ENCODE results near the gene G6PD. TPM values are rescaled to one million over a fixed set of nuclear protein-coding genes. Genes with fewer than 3 reads are reported as not detected.
A peak's percentile ranks its signal among the peaks of the same experiment; 100 is the strongest.

The G6PD gene
- total RNA-seq, 1 experiment from 2014 or later = 72.8 TPM

GRCh38 chrX:154516656-154517100 is 30.0 kb downstream of the G6PD start:
- Mint-ChIP-seq H3K27ac (peak overlapping the region; percentile 97), H3K36me3 (no peaks in the 10 kb centered on the region), H3K9me3 (no peaks in the 10 kb centered on the region), H3K4me3 (peak overlapping the region; percentile 74), H3K27me3 (ENCODE audit: low read depth) (peaks cover 23% of the 10 kb centered on the region), H3K4me1 (peaks cover 14% of the 10 kb centered on the region)
- DNase-seq (ENCODE audit: low spot score) (no peak), ATAC-seq (peak; percentile 32)
- CTCF ChIA-PET = interaction anchor here (0.8 to 2.1 kb wide), 2 partner anchors 11 to 143 kb away, joined by 3 to 12 read pairs; no protein-coding TSS in a partner anchor
- POLR2A ChIA-PET = interaction anchor here (0.5 to 2.5 kb wide), 4 partner anchors 11 to 793 kb away, joined by 5 to 13 read pairs (median 8); partner anchors contain the start of genes BCAP31, SLC10A3 and UBL4A
- TF ChIP-seq ERG (CRISPR knock-in tag; IDR thresholded peaks at IDR 0.05) (no peak), RORB (CRISPR knock-in tag; IDR thresholded peaks at IDR 0.05) (no peak), MXD4 (CRISPR knock-in tag; IDR thresholded peaks at IDR 0.05; ENCODE audit: borderline replicate concordance) (no peak), ZNF425 (CRISPR knock-in tag; conservative IDR thresholded peaks at IDR 0.05) (no peak), FOXK1 (CRISPR knock-in tag; IDR thresholded peaks at IDR 0.05) (0 out of 2 replicates have a peak, but pooled peaks have one; percentile 16), KAT7 (CRISPR knock-in tag; IDR thresholded peaks at IDR 0.05; ENCODE audit: borderline replicate concordance) (no peak), ZNF317 (CRISPR knock-in tag; IDR thresholded peaks at IDR 0.05; ENCODE audit: borderline replicate concordance, low read depth) (no peak), JUN (CRISPR knock-in tag; IDR thresholded peaks at IDR 0.05) (no peak), PRRX2 (CRISPR knock-in tag; IDR thresholded peaks at IDR 0.05) (no peak), E2F4 (CRISPR knock-in tag; IDR thresholded peaks at IDR 0.05; ENCODE audit: borderline replicate concordance, low read depth) (no peak), ATF2 (CRISPR knock-in tag; IDR thresholded peaks at IDR 0.05; ENCODE audit: borderline replicate concordance, low read depth) (no peak), ATF6 (CRISPR knock-in tag; IDR thresholded peaks at IDR 0.05) (no peak), ZNF219 (CRISPR knock-in tag; IDR thresholded peaks at IDR 0.05; ENCODE audit: borderline replicate concordance) (no peak), ZNF671 (CRISPR knock-in tag; IDR thresholded peaks at IDR 0.05) (no peak), ZNF232 (CRISPR knock-in tag; IDR thresholded peaks at IDR 0.05) (no peak), ZBTB43 (CRISPR knock-in tag; IDR thresholded peaks at IDR 0.05) (no peak), SOX15 (CRISPR knock-in tag; IDR thresholded peaks at IDR 0.05) (no peak), ETV6 (CRISPR knock-in tag; IDR thresholded peaks at IDR 0.05) (no peak), ZNF138 (CRISPR knock-in tag; conservative IDR thresholded peaks at IDR 0.05) (no peak)
- TF ChIP-seq, protein P1, sequence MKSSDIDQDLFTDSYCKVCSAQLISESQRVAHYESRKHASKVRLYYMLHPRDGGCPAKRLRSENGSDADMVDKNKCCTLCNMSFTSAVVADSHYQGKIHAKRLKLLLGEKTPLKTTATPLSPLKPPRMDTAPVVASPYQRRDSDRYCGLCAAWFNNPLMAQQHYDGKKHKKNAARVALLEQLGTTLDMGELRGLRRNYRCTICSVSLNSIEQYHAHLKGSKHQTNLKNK (CRISPR knock-in tag; IDR thresholded peaks at IDR 0.05) = no peak
- TF ChIP-seq, protein P2, sequence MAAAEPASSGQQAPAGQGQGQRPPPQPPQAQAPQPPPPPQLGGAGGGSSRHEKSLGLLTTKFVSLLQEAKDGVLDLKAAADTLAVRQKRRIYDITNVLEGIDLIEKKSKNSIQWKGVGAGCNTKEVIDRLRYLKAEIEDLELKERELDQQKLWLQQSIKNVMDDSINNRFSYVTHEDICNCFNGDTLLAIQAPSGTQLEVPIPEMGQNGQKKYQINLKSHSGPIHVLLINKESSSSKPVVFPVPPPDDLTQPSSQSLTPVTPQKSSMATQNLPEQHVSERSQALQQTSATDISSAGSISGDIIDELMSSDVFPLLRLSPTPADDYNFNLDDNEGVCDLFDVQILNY (CRISPR knock-in tag; IDR thresholded peaks at IDR 0.05) = no peak
- TF ChIP-seq, protein P3, sequence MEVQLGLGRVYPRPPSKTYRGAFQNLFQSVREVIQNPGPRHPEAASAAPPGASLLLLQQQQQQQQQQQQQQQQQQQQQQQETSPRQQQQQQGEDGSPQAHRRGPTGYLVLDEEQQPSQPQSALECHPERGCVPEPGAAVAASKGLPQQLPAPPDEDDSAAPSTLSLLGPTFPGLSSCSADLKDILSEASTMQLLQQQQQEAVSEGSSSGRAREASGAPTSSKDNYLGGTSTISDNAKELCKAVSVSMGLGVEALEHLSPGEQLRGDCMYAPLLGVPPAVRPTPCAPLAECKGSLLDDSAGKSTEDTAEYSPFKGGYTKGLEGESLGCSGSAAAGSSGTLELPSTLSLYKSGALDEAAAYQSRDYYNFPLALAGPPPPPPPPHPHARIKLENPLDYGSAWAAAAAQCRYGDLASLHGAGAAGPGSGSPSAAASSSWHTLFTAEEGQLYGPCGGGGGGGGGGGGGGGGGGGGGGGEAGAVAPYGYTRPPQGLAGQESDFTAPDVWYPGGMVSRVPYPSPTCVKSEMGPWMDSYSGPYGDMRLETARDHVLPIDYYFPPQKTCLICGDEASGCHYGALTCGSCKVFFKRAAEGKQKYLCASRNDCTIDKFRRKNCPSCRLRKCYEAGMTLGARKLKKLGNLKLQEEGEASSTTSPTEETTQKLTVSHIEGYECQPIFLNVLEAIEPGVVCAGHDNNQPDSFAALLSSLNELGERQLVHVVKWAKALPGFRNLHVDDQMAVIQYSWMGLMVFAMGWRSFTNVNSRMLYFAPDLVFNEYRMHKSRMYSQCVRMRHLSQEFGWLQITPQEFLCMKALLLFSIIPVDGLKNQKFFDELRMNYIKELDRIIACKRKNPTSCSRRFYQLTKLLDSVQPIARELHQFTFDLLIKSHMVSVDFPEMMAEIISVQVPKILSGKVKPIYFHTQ (CRISPR knock-in tag; IDR thresholded peaks at IDR 0.05) = no peak
- TF ChIP-seq, protein P4, sequence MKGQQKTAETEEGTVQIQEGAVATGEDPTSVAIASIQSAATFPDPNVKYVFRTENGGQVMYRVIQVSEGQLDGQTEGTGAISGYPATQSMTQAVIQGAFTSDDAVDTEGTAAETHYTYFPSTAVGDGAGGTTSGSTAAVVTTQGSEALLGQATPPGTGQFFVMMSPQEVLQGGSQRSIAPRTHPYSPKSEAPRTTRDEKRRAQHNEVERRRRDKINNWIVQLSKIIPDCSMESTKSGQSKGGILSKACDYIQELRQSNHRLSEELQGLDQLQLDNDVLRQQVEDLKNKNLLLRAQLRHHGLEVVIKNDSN (CRISPR knock-in tag; IDR thresholded peaks at IDR 0.05) = peak; percentile 43
